Measurements from ENCODE around the gene CABLES1.

Gene CABLES1

GRCh38 chr18:23162473-23162872 lies 27.2 kb downstream of the CABLES1 start:
- no CpG with 5 or more reads among the region's 6 CpGs for WGBS, 2 donors (ENCODE audit: extremely low coverage in 2 of 2, insufficient read length in 2 of 2, insufficient replicate concordance in 1 of 2)
- H2BK12ac ChIP-seq (ENCODE audit: low read length), result no peak overlapping the region

DNA sequence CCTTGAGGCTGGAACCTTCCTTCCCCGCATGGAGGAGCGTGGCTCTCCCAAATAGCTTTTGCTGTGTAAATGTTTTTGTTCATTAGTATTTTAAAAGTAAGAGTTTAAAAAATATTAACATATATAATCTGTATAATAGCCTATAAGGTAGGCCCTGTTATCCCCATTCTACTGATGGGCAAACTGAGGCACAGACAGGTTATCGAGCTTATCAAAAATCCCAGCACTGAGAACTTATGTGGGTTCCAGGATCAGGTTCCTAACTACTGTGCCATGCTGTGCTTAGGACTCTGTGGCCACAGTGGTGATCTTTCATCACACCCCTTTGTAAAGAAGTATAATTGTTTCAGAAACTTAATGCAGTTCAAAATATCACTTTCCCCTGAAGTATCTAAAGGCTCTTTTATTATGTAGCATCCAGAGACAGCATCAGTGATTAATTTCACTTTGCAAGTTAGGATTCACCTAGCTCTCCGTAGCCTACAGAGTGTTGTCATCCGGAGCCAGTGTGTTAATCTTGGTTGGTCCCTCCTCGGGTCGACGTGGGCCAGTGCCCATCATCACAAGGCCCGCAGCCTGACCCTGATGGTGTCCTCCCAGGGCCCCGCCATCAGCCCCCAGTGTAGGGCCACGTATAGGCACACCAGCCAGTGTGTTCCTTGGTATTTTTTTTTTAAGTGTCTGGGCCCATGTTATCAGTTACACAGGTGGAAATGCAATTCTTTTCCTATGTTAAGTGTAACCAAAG lies 28.7 kb downstream of the CABLES1 start:
- H4K8ac ChIP-seq (ENCODE audit: low read depth, low read length), result no peak overlapping the region
- no peak overlapping the region for H2BK15ac ChIP-seq (ENCODE audit: low read length)
- WGBS, 2 donors (ENCODE audit: extremely low coverage in 2 of 2, insufficient read length in 2 of 2, insufficient replicate concordance in 1 of 2), result no CpG with 5 or more reads among the region's 11 CpGs
- H3K79me1 ChIP-seq (ENCODE audit: low read depth, low read length), result no peaks in the 10 kb centered on the region
- no peak for DNase-seq (ENCODE audit: low spot score)
- H2BK5ac ChIP-seq (ENCODE audit: low read length), result no peak overlapping the region
- no peaks in the 10 kb centered on the region for H3K36me3 ChIP-seq (replicated peaks in 1 of 2; ENCODE audit: control insufficient read depth in 2 of 2, insufficient read depth in 2 of 2, low read length in 2 of 2)
- no peak overlapping the region for H4K91ac ChIP-seq (ENCODE audit: low read depth, low read length, poor library complexity)
- no peak overlapping the region for H3K14ac ChIP-seq (ENCODE audit: low read length)
- no peak overlapping the region for H3K23ac ChIP-seq (ENCODE audit: low read depth, low read length, poor library complexity)
- H3K4ac ChIP-seq (ENCODE audit: low read length), result no peak overlapping the region
- H3K27ac ChIP-seq (replicated peaks; ENCODE audit: low read length), result no peak overlapping the region
- no peak overlapping the region for H2AFZ ChIP-seq (ENCODE audit: low read length)
- peaks cover 3 to 5% of the 10 kb centered on the region in 2 donors for H3K4me1 ChIP-seq (ENCODE audit: control insufficient read depth in 2 of 2, insufficient read depth in 1 of 2, low read depth in 1 of 2, low read length in 2 of 2)
- no peaks in the 10 kb centered on the region for H3K9me3 ChIP-seq (replicated peaks in 1 of 2; ENCODE audit: control insufficient read depth in 2 of 2, insufficient read depth in 1 of 2, low read depth in 1 of 2, low read length in 2 of 2)
- H3K9ac ChIP-seq (ENCODE audit: low read depth, low read length, poor library complexity), result no peak overlapping the region
- no peak overlapping the region for H3K18ac ChIP-seq (ENCODE audit: low read length)
- no peak overlapping the region for H3K4me3 ChIP-seq (ENCODE audit: low read length in 2 of 2)
- no peak overlapping the region for H2BK120ac ChIP-seq (ENCODE audit: low read depth, low read length)
- H3K4me2 ChIP-seq (ENCODE audit: insufficient read depth, low read length, poor library complexity, severe bottlenecking), result no peak overlapping the region
- H3K27me3 ChIP-seq (ENCODE audit: control insufficient read depth in 3 of 3, insufficient read depth in 3 of 3, low read depth in 1 of 3, low read length in 3 of 3), result no peaks in the 10 kb centered on the region
- no peak overlapping the region for H2AK5ac ChIP-seq (ENCODE audit: low read depth, low read length)
- H2BK12ac ChIP-seq (ENCODE audit: low read length), result no peak overlapping the region

More at GRCh38 chr18:23162473-23162872, 27.2 kb downstream of the CABLES1 start:
- peak overlapping the region; percentile 7 for H3K18ac ChIP-seq (ENCODE audit: low read length)
- no peak overlapping the region for H3K14ac ChIP-seq (ENCODE audit: low read length)
- H4K91ac ChIP-seq (ENCODE audit: low read depth, low read length, poor library complexity), result no peak overlapping the region
- no peak overlapping the region for H3K27ac ChIP-seq (replicated peaks; ENCODE audit: low read length)
- H3K23ac ChIP-seq (ENCODE audit: low read depth, low read length, poor library complexity), result no peak overlapping the region
- H4K8ac ChIP-seq (ENCODE audit: low read depth, low read length), result no peak overlapping the region
- H2AK5ac ChIP-seq (ENCODE audit: low read depth, low read length), result no peak overlapping the region
- H3K4ac ChIP-seq (ENCODE audit: low read length), result no peak overlapping the region
- no peak overlapping the region for H2AFZ ChIP-seq (ENCODE audit: low read length)
- peaks cover 2 to 3% of the 10 kb centered on the region in 2 donors for H3K4me1 ChIP-seq (ENCODE audit: control insufficient read depth in 2 of 2, insufficient read depth in 1 of 2, low read depth in 1 of 2, low read length in 2 of 2)
- no peaks in the 10 kb centered on the region for H3K79me1 ChIP-seq (ENCODE audit: low read depth, low read length)
- no peak overlapping the region for H2BK120ac ChIP-seq (ENCODE audit: low read depth, low read length)
- no peak overlapping the region for H2BK5ac ChIP-seq (ENCODE audit: low read length)
- no peaks in the 10 kb centered on the region for H3K27me3 ChIP-seq (ENCODE audit: control insufficient read depth in 3 of 3, insufficient read depth in 3 of 3, low read depth in 1 of 3, low read length in 3 of 3)
- H2BK15ac ChIP-seq (ENCODE audit: low read length), result no peak overlapping the region
- H3K9me3 ChIP-seq (replicated peaks in 1 of 2; ENCODE audit: control insufficient read depth in 2 of 2, insufficient read depth in 1 of 2, low read depth in 1 of 2, low read length in 2 of 2), result no peaks in the 10 kb centered on the region
- no peak for DNase-seq (ENCODE audit: low spot score)
- H3K4me2 ChIP-seq (ENCODE audit: insufficient read depth, low read length, poor library complexity, severe bottlenecking), result no peak overlapping the region
- no peaks in the 10 kb centered on the region for H3K36me3 ChIP-seq (replicated peaks in 1 of 2; ENCODE audit: control insufficient read depth in 2 of 2, insufficient read depth in 2 of 2, low read length in 2 of 2)
- H3K9ac ChIP-seq (ENCODE audit: low read depth, low read length, poor library complexity), result no peak overlapping the region
- H3K4me3 ChIP-seq (ENCODE audit: low read length in 2 of 2), result no peak overlapping the region

DNA sequence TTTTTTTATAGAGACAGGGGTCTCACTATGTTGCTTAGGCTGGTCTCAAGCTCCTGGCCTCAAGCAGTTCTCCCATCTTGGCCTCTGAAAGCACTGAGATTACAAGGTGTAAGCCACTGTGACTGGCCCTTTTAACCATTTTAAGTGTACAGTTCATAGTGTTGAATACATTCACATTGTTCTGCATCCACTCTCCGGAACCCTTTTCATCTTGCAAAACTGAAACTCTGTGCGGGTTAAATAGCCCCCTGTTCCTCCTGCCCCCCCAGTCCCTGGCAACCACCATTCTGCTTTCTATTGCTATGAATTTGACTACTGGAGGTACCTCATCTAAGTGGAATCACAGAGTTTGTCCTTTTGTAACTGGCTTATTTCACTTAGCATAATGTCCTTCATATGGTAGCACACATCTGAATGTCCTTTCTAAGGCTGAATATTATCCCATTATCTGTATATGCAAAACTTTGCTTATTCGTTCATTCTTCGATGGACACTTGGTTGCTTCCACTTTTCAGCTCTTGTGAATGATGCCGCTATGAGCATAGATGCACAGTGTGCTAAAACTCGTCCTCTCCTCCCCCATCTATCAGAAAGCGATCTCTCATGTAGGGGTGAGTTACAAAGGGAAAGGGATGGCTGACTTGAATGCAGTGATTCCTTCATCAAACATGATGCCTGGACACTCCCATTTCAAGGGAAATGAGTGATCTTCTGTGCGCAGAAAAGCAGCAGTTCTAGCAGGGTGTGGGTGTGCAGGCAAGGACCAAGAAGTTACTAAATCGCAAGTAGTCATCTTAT lies 30.2 kb downstream of the CABLES1 start:
- Histone ChIP-seq H3K9me3 (replicated peaks in 1 of 2; ENCODE audit: control insufficient read depth in 2 of 2, insufficient read depth in 1 of 2, low read depth in 1 of 2, low read length in 2 of 2) (no peaks in the 10 kb centered on the region), H3K36me3 (replicated peaks in 1 of 2; ENCODE audit: control insufficient read depth in 2 of 2, insufficient read depth in 2 of 2, low read length in 2 of 2) (no peaks in the 10 kb centered on the region), H3K14ac (ENCODE audit: low read length) (no peak overlapping the region), H2BK120ac (ENCODE audit: low read depth, low read length) (no peak overlapping the region), H3K23ac (ENCODE audit: low read depth, low read length, poor library complexity) (no peak overlapping the region), H3K27me3 (ENCODE audit: control insufficient read depth in 3 of 3, insufficient read depth in 3 of 3, low read depth in 1 of 3, low read length in 3 of 3) (no peaks in the 10 kb centered on the region), H3K9ac (ENCODE audit: low read depth, low read length, poor library complexity) (no peak overlapping the region), H2AK5ac (ENCODE audit: low read depth, low read length) (no peak overlapping the region), H3K4ac (ENCODE audit: low read length) (no peak overlapping the region), H3K79me1 (ENCODE audit: low read depth, low read length) (no peaks in the 10 kb centered on the region), H3K27ac (replicated peaks; ENCODE audit: low read length) (no peak overlapping the region), H2BK12ac (ENCODE audit: low read length) (no peak overlapping the region), H3K4me3 (ENCODE audit: low read length in 2 of 2) (no peak overlapping the region), H4K91ac (ENCODE audit: low read depth, low read length, poor library complexity) (no peak overlapping the region), H2BK15ac (ENCODE audit: low read length) (no peak overlapping the region), H3K4me1 (ENCODE audit: control insufficient read depth in 2 of 2, insufficient read depth in 1 of 2, low read depth in 1 of 2, low read length in 2 of 2) (peaks cover 6 to 10% of the 10 kb centered on the region in 2 donors), H2AFZ (ENCODE audit: low read length) (no peak overlapping the region), H3K4me2 (ENCODE audit: insufficient read depth, low read length, poor library complexity, severe bottlenecking) (no peak overlapping the region), H2BK5ac (ENCODE audit: low read length) (no peak overlapping the region), H4K8ac (ENCODE audit: low read depth, low read length) (no peak overlapping the region), H3K18ac (ENCODE audit: low read length) (no peak overlapping the region)
- DNase-seq (ENCODE audit: low spot score), result no peak
- WGBS, 2 donors (ENCODE audit: extremely low coverage in 2 of 2, insufficient read length in 2 of 2, insufficient replicate concordance in 1 of 2), result no CpG with 5 or more reads among the region's 9 CpGs

GRCh38 chr18:23166891-23167541 lies 31.7 kb downstream of the CABLES1 start:
- Histone ChIP-seq H3K23ac (ENCODE audit: low read depth, low read length, poor library complexity) (no peak overlapping the region), H4K91ac (ENCODE audit: low read depth, low read length, poor library complexity) (no peak overlapping the region), H3K4ac (ENCODE audit: low read length) (no peak overlapping the region), H2AFZ (ENCODE audit: low read length) (no peak overlapping the region), H3K4me3 (ENCODE audit: low read length in 2 of 2) (no peak overlapping the region), H2AK5ac (ENCODE audit: low read depth, low read length) (no peak overlapping the region), H4K8ac (ENCODE audit: low read depth, low read length) (no peak overlapping the region), H2BK5ac (ENCODE audit: low read length) (no peak overlapping the region), H3K27me3 (ENCODE audit: control insufficient read depth in 3 of 3, insufficient read depth in 3 of 3, low read depth in 1 of 3, low read length in 3 of 3) (no peaks in the 10 kb centered on the region), H2BK15ac (ENCODE audit: low read length) (no peak overlapping the region), H3K9ac (ENCODE audit: low read depth, low read length, poor library complexity) (no peak overlapping the region), H3K14ac (ENCODE audit: low read length) (no peak overlapping the region), H3K18ac (ENCODE audit: low read length) (no peak overlapping the region), H3K36me3 (replicated peaks in 1 of 2; ENCODE audit: control insufficient read depth in 2 of 2, insufficient read depth in 2 of 2, low read length in 2 of 2) (no peaks in the 10 kb centered on the region), H2BK12ac (ENCODE audit: low read length) (no peak overlapping the region), H3K4me2 (ENCODE audit: insufficient read depth, low read length, poor library complexity, severe bottlenecking) (no peak overlapping the region), H3K4me1 (ENCODE audit: control insufficient read depth in 2 of 2, insufficient read depth in 1 of 2, low read depth in 1 of 2, low read length in 2 of 2) (peaks cover 6 to 10% of the 10 kb centered on the region in 2 donors), H2BK120ac (ENCODE audit: low read depth, low read length) (no peak overlapping the region), H3K27ac (replicated peaks; ENCODE audit: low read length) (no peak overlapping the region), H3K9me3 (replicated peaks in 1 of 2; ENCODE audit: control insufficient read depth in 2 of 2, insufficient read depth in 1 of 2, low read depth in 1 of 2, low read length in 2 of 2) (no peaks in the 10 kb centered on the region), H3K79me1 (ENCODE audit: low read depth, low read length) (no peaks in the 10 kb centered on the region)
- no CpG with 5 or more reads among the region's 7 CpGs for WGBS, 2 donors (ENCODE audit: extremely low coverage in 2 of 2, insufficient read length in 2 of 2, insufficient replicate concordance in 1 of 2)
- no peak for DNase-seq (ENCODE audit: low spot score)

Data from neuronal stem cell (in vitro differentiated cells).